Keratinocyte (primary cell): ENCODE data around the gene SPAG16.

Experiments
- CTCF ChIP-seq, 3 experiments: IDR thresholded peaks in 1 of 3; conservative IDR thresholded peaks in 1 of 3; optimal IDR thresholded peaks in 1 of 3; 2 replicates in 2 of 3; 3 replicates in 1 of 3; pipeline versions ENCODE3 to v1.5.1; 2011; ENCODE audit warnings: low read length in 3 of 3, mild to moderate bottlenecking in 3 of 3, moderate library complexity in 2 of 3, control low read depth in 1 of 3, inconsistent platforms in 1 of 3; ENCODE audit not compliant: insufficient read depth in 2 of 3; ENCODE audit errors: extremely low read depth in 1 of 3
- EZH2 ChIP-seq: IDR thresholded peaks from one replicate; pipeline ENCODE4 v1.6.1; 2012; ENCODE audit warnings: inconsistent platforms, mild to moderate bottlenecking, low read length, moderate library complexity

- no peak for TF ChIP-seq CTCF (optimal IDR thresholded peaks at IDR 0.05 in 1 of 3, IDR thresholded peaks at IDR 0.05 in 1 of 3, conservative IDR thresholded peaks at IDR 0.05 in 1 of 3; ENCODE audit: extremely low read depth in 1 of 3, insufficient read depth in 2 of 3, low read length in 3 of 3)
- TF ChIP-seq EZH2, result no peak
Measured at GRCh38 chr2:214004463-214004862, 720.2 kb downstream of the SPAG16 start.
